SK-MEL-5 (cell line): Measurements from ENCODE around the gene AADAC. TPM values are rescaled to one million over a fixed set of nuclear protein-coding genes. Genes with fewer than 3 reads are reported as not detected.
"Not testable (repeated sequence)": the region's sequence is repeated elsewhere in the genome, so short reads cannot be mapped to it uniquely, and the experiment has no call there.

ENCODE experiments used
- DNase-seq: peaks from one replicate; pipeline ENCODE4 v3.0.0-alpha.2; 2016; ENCODE audit warnings: low read depth, low spot score
- in situ Hi-C: cut with HindIII; loops from 2 replicates; pipeline ENCODE4 v1.10.0; 2016; ENCODE audit warnings: low sequenced_read_pairs, high pct_unique_total_duplicates, low pct_unique_long_range_greater_than_20kb
- total RNA-seq: library from RNA; depleted of rRNA; stranded (reverse); fragments of >200 nt; shearing (Covaris generic); gene quantifications from 2 replicates; pipeline ENCODE4 v1.2.3, GENCODE V29; 2014; rRNA removed

The AADAC gene
- total RNA-seq, 1 experiment from 2014 or later = not detected

DNA sequence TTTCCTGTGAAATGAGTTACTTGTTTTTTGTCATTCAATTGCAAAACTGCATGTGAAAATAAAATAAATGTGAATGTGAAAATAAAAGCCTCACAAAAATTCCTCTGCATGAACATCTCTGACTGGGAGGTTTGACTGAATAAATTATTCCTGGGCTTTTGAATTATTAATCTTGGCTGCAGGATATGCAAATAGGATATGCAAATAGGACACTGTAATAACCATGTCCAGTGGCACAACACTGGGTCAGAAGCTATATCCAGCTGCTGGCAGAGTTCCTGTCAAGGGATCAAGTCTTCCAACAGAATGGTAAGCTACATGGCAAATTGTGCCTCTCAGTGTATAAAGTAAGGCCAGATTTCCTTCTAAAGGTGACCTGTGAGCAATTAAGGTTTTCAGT lies 59.5 kb downstream of the AADAC start, which contains the start of gene SUCNR1:
TSS of gene SUCNR1 (plus strand) at position 246 of the 400 bp plus-strand sequence. CDS start 6,250 bp downstream, outside the sequence.
- no peak for DNase-seq
- in situ Hi-C loops = no loop called here

DNA sequence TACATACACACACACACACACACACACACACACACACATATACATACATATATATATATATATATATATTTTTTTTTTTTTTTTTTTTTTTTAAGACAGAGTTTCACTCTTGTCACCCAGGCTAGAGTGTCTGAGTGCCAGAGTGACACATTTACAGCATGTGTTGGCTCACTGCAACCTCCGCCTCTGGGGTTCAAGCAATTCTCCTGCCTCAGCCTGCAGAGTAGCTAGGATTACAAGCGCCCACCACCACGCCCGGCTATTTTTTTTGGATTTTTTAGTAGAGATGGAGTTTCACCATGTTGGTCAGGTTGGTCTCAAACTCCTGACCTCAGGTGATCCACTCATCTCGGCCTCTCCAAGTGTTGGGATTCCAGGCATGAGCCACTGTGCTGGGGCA lies 60.2 kb downstream of the AADAC start:
- DNase-seq, in situ Hi-C loops: not testable (repeated sequence)

DNA sequence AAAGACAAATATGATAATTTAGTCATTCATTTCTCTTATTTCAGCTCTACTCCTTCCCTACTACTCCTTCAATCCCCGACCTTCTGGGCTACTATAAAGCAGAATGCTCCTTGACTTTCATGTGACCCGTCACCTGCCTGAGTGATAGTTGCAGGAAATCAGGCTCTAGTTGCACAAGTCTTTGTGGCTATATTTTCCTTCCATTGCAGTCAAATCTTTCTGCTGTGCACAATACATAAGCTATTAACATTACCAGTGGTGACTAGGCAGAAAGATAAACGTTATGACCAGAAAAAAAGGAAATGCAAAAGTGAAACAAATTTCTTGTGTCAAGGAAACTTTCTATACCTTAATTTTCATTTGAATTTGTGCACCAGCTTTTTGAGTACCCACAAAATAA lies 61.8 kb downstream of the AADAC start:
- peak; percentile 46 for DNase-seq
- in situ Hi-C loops = no loop called here

DNA sequence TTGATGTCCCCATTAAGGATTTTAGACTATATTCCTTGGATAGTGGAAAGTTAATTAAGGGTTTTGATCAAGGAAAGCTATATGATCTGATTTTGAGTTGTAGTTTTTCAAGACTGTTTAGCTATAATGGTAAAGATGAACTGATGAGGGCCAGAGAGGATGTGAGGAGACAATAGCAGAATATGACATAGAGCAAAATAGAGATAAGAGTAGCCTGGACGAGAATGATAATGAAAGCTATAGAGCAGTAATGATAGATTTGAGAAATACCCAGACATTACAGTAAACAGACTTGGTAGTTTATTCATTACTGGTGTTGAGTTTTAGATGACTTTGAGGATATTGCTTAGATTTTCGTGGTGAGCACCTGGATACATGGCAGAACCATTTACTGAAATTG lies 63.4 kb downstream of the AADAC start:
- DNase-seq = no peak
- in situ Hi-C loops = no loop called here

Other genes with a start within 250 kb of the AADAC start
- gene AADACL2, start 80.2 kb upstream of the AADAC start, total RNA-seq = not detected in 2 replicates
- gene SUCNR1, start 59.5 kb downstream of the AADAC start, total RNA-seq = 0.03 TPM in 1 of 2 replicates, not detected in the other